HFFc6 (cell line): Measurements from ENCODE around the gene FAM237B. TPM values are rescaled to one million over a fixed set of nuclear protein-coding genes. Genes with fewer than 3 reads are reported as not detected.

Experiments used
- DNase-seq: peaks from one replicate; pipeline ENCODE4 v3.0.0-alpha.2; 2018
- H3K27ac Mint-ChIP-seq: 2 replicates; pipeline ENCODE4 v1.8.0; 2020; ENCODE audit warnings: mild to moderate bottlenecking, mixed read lengths
- H3K27me3 Mint-ChIP-seq: 2 replicates; pipeline ENCODE4 v1.8.0; 2021; ENCODE audit warnings: mild to moderate bottlenecking, moderate library complexity, mixed read lengths; ENCODE audit not compliant: insufficient read depth
- H3K36me3 Mint-ChIP-seq: 2 replicates; pipeline ENCODE4 v1.8.0; 2021; ENCODE audit warnings: low read depth, mixed read lengths
- H3K4me1 Mint-ChIP-seq: 2 replicates; pipeline ENCODE4 v1.8.0; 2020; ENCODE audit warnings: low read depth, mixed read lengths
- H3K4me3 Mint-ChIP-seq: 2 replicates; pipeline ENCODE4 v1.8.0; 2020; ENCODE audit warnings: mild to moderate bottlenecking, moderate library complexity, mixed read lengths
- H3K9me3 Mint-ChIP-seq: 2 replicates; pipeline ENCODE4 v1.8.0; 2020; ENCODE audit warnings: mild to moderate bottlenecking, mixed read lengths
- CTCF ChIP-seq: fragments of 200-600 bp; sonication (generic); IDR thresholded peaks from 2 replicates; pipeline ENCODE4 v1.5.0; 2021; ENCODE audit warnings: antibody characterized with exemption, mild to moderate bottlenecking
- total RNA-seq, 6 experiments: library from RNA; stranded (reverse); fragmentation: NEBNext Ultra II Directional; extraction: Animal tissue kit (Norgen Biotek cat#: 25700); gene quantifications; 2 replicates in 1 of 6; 3 replicates in 5 of 6; pipeline ENCODE4 v1.2.3, GENCODE V29; 2021

Gene FAM237B
- total RNA-seq, 6 experiments from 2014 or later = not detected

- peaks cover 8% of the 10 kb centered on the region for H3K4me1 Mint-ChIP-seq
- no peaks in the 10 kb centered on the region for H3K9me3 Mint-ChIP-seq
- no peak overlapping the region for H3K27ac Mint-ChIP-seq
- DNase-seq = no peak
- peaks cover 1% of the 10 kb centered on the region; the same call in 1 of the 2 replicates for H3K27me3 Mint-ChIP-seq
- H3K36me3 Mint-ChIP-seq = no peaks in the 10 kb centered on the region
- H3K4me3 Mint-ChIP-seq = no peak overlapping the region
- TF ChIP-seq CTCF = no peak
Measured at GRCh38 chr7:90313907-90314306, 7.2 kb downstream of the FAM237B start.

GRCh38 chr7:90312745-90313144 lies 8.4 kb downstream of the FAM237B start:
- Mint-ChIP-seq H3K36me3 (no peaks in the 10 kb centered on the region), H3K27ac (no peak overlapping the region), H3K27me3 (no peaks in the 10 kb centered on the region), H3K4me3 (no peak overlapping the region), H3K4me1 (peaks cover 8% of the 10 kb centered on the region), H3K9me3 (no peaks in the 10 kb centered on the region)
- no peak for DNase-seq
- TF ChIP-seq CTCF = peak; percentile 68

- TF ChIP-seq CTCF = no peak
- no peaks in the 10 kb centered on the region for H3K36me3 Mint-ChIP-seq
- no peak for DNase-seq
- H3K27ac Mint-ChIP-seq = no peak overlapping the region
- H3K4me1 Mint-ChIP-seq = peaks cover under 1% of the 10 kb centered on the region
- no peak overlapping the region for H3K4me3 Mint-ChIP-seq
- H3K9me3 Mint-ChIP-seq = no peaks in the 10 kb centered on the region
- H3K27me3 Mint-ChIP-seq = no peaks in the 10 kb centered on the region
Measured at GRCh38 chr7:90311175-90311574, 9.9 kb downstream of the FAM237B start.

DNA sequence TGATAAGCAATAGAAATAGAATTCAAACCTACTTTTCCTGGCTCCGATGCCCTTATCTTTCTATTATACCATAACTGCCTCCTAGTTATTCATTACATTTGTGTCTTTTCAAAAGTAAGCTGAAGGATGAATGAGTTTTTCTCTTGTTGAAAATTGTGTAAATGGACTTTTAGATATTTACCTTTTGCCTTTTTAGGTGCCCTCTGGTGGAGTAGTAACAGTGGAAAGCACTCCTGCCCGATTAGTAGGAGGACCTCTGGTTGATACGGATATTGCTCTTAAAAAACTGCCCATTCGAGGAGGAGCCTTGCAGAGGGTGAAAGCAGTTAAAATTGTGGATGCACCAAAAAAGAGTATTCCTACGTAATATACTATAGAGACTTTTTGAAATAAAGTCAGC lies 11.2 kb downstream of the FAM237B start:
- DNase-seq = no peak
- H3K36me3 Mint-ChIP-seq = no peaks in the 10 kb centered on the region
- no peak overlapping the region for H3K4me3 Mint-ChIP-seq
- H3K27me3 Mint-ChIP-seq = no peaks in the 10 kb centered on the region
- no peak overlapping the region for H3K27ac Mint-ChIP-seq
- H3K4me1 Mint-ChIP-seq = no peaks in the 10 kb centered on the region
- H3K9me3 Mint-ChIP-seq = no peaks in the 10 kb centered on the region
- no peak for TF ChIP-seq CTCF

DNA sequence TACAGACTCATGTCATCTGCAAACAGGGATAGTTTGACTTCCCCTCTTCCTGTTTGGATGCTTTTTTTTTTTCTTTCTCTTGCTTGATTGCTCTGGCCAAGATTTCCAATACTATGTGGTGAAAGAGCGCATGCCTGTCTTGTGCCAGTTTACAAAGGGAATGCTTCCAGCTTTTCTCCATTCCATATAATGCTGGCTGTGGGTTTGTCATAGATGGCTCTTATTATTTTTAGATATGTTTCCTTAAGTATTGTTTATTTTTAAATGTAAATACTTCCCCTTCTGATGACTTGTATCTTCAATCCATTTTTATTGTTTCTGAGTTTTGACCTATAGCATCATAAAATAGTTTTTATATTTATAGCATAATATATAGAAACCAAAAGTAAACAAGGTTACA lies 17.9 kb downstream of the FAM237B start:
- no peaks in the 10 kb centered on the region for H3K27me3 Mint-ChIP-seq
- H3K36me3 Mint-ChIP-seq = no peaks in the 10 kb centered on the region
- no peak for TF ChIP-seq CTCF
- H3K4me1 Mint-ChIP-seq = peaks cover 23% of the 10 kb centered on the region
- no peaks in the 10 kb centered on the region for H3K9me3 Mint-ChIP-seq
- no peak overlapping the region for H3K4me3 Mint-ChIP-seq
- H3K27ac Mint-ChIP-seq = no peak overlapping the region
- DNase-seq = no peak
